NT2/D1 (cell line): ENCODE data around the gene TSPAN17.

Experiments
- DNase-seq: peaks from one replicate; pipeline ENCODE4 v3.0.0-alpha.2; 2011; ENCODE audit warnings: low read depth, low spot score
- H3K27me3 ChIP-seq: 2 replicates; pipeline ENCODE4 v1.6.0; 2011; ENCODE audit warnings: mild to moderate bottlenecking; ENCODE audit not compliant: insufficient read length, insufficient read depth
- H3K36me3 ChIP-seq: 2 replicates; pipeline ENCODE4 v1.6.1; 2011; ENCODE audit warnings: mild to moderate bottlenecking, low read length, mixed read lengths; ENCODE audit not compliant: insufficient read depth, insufficient read length
- H3K4me1 ChIP-seq: 2 replicates; pipeline ENCODE4 v1.5.1; 2011; ENCODE audit not compliant: insufficient read depth, insufficient read length
- H3K4me3 ChIP-seq: 2 replicates; pipeline ENCODE4 v1.5.1; 2011; ENCODE audit warnings: low read depth; ENCODE audit not compliant: insufficient read length
- H3K9ac ChIP-seq: 2 replicates; pipeline ENCODE4 v1.6.0; 2011; ENCODE audit warnings: low read depth; ENCODE audit not compliant: insufficient read length
- H3K9me3 ChIP-seq: 2 replicates; pipeline ENCODE4 v1.5.1; 2011; ENCODE audit warnings: mild to moderate bottlenecking, low read length; ENCODE audit not compliant: insufficient read depth
- SUZ12 ChIP-seq: IDR thresholded peaks from 2 replicates; pipeline ENCODE4 v1.6.1; 2011; ENCODE audit not compliant: insufficient read length, insufficient read depth; ENCODE audit errors: extremely low read depth
- YY1 ChIP-seq: IDR thresholded peaks from 2 replicates; pipeline ENCODE4 v1.6.1; 2011; ENCODE audit not compliant: insufficient read length, insufficient read depth
- ZNF274 ChIP-seq: IDR thresholded peaks from 2 replicates; pipeline ENCODE4 v1.6.1; 2011; ENCODE audit warnings: mild to moderate bottlenecking, low read depth, low read length

The TSPAN17 gene

DNA sequence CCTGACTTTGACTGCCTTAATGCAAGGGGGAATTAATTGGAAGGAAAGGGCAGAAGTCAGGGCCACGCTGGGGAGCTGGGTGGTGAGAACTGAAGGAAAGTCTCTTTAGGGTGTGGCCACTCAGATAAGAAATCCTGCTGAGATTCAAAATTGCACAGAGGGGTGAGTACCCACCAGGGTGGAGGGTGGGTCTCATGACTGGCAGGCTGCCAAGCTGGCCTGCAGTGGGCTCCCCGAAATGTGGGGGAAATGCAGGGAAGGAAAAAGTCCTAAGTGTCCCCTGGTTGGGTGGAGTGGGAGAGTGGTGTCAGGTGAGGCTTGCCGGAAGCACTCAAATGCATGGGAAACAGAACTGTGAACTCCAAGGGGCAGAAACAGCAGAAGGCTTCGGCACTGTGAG lies 24.1 kb downstream of the TSPAN17 start:
- Histone ChIP-seq H3K4me3 (no peak overlapping the region), H3K9ac (no peak overlapping the region), H3K4me1 (peaks cover 6% of the 10 kb centered on the region), H3K36me3 (no peaks in the 10 kb centered on the region), H3K27me3 (no peaks in the 10 kb centered on the region), H3K9me3 (no peaks in the 10 kb centered on the region)
- TF ChIP-seq SUZ12 (no peak), ZNF274 (no peak), YY1 (no peak)
- DNase-seq: no peak

DNA sequence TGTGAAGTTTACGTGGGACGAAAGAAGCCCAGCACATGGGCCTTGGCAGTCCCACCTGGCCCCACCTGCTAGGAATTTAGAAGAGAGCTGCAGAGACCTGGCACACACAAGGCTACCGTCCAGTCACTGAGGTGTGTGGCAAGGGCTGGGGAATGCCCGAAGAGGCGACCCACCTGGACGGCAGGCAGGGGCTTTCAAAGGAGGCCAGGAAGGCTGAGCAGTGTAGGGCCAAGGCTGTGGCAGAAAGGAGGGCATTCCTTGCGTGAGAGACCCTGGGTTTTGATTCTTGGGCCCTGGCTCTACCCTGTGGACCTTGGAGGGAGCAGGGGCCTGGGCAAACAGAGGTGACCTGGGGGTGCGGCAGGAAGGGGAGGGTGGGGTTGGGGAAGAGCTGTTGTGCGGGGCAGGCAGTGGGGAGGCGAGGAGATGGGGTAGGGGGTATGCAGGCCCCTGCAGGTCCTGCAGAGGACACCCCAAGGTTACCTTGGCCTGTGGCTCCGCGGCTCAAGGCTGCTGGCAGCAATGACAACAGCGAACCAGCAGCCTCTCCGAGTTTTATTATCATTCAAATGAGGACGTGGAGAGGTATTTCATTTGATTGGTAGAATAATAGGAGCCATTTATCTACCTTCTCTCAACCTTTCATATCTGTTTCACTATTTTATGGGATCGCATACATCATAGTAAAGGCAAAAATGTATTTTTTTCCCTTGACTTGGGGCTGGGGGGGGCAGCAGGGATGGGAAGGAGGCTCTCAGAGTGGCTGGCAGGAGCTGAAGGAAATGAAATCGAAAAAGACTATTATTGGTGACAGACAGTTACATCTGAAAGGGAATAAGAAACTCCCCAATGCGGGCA lies 24.8 kb downstream of the TSPAN17 start:
- Histone ChIP-seq H3K9ac (no peak overlapping the region), H3K4me1 (peaks cover 10% of the 10 kb centered on the region), H3K4me3 (no peak overlapping the region), H3K36me3 (no peaks in the 10 kb centered on the region), H3K27me3 (no peaks in the 10 kb centered on the region), H3K9me3 (no peaks in the 10 kb centered on the region)
- no peak for DNase-seq
- TF ChIP-seq SUZ12 (no peak), ZNF274 (no peak), YY1 (no peak)

DNA sequence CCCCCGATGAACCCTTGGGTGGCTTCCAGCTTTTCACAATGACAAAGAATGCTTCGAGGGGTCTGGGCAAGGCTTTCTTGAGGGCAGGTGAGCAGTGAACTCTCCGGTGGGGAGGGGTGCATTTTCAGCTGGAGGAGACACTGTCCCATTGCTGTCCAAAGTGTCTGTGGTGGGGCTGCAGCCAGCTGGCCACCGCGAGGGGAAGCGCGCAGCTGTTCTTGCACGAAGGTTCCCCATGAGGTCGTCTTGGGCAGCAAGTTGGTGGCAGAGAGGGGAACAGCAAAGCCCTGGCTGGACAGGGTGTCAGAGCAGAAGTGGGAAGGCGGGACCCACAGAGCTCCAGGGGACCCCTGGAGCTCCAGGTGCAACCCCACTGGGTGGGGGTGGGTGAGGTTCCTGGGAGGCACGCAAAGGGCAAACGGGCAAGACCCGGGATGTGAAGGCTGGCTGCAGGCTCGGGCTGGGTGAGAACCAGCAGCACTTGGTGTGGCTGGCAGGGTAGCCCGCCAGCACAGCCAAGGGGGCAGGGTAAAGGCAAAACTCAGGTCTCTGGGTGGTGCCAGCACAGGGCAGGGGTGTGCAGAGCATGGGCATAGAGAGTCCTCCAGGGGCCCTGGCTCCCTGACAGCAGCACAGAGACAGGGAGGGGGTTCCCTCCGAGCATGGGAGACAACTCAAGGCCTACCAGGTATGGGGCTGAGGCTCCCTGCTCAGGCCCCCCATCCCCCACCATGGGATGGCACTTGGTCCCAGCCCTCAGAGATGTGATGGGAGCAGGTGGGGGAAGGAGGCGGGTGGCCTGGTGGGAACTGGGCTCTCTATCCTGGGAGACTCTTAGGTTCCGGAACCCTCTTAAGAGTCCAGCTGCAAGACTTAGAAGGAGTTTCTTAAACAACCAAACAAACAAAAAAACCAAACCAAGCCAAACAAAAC lies 26.6 kb downstream of the TSPAN17 start:
- TF ChIP-seq YY1: no peak
- TF ChIP-seq SUZ12: no peak
- TF ChIP-seq ZNF274: no peak
- Histone ChIP-seq H3K27me3 (no peaks in the 10 kb centered on the region), H3K36me3 (no peaks in the 10 kb centered on the region), H3K4me3 (no peak overlapping the region), H3K9me3 (no peaks in the 10 kb centered on the region), H3K9ac (no peak overlapping the region), H3K4me1 (peaks cover 10% of the 10 kb centered on the region)
- DNase-seq: no peak

DNA sequence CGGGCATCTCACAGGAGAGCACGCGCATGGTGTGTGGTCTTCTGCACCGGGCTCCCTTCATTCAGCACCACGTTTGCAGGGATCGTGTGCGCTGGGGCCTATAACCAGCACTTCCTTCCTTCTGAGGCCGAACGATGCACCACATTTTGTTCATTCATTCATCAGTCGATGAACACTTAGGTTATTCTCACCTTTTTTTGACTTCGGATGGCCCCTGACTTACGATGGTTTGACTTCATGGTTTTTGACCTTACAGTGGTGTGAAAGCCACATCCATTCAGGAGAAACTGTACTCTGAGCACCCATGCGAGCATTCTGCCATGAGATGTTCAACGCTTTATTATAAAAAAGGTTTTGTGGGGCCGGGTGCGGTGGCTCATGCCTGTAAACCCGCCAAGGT lies 27.5 kb downstream of the TSPAN17 start:
- Histone ChIP-seq H3K4me1 (peaks cover 10% of the 10 kb centered on the region), H3K4me3 (no peak overlapping the region), H3K27me3 (no peaks in the 10 kb centered on the region), H3K9ac (no peak overlapping the region), H3K9me3 (no peaks in the 10 kb centered on the region), H3K36me3 (no peaks in the 10 kb centered on the region)
- DNase-seq: no peak
- TF ChIP-seq ZNF274 (no peak), YY1 (no peak), SUZ12 (no peak)

DNA sequence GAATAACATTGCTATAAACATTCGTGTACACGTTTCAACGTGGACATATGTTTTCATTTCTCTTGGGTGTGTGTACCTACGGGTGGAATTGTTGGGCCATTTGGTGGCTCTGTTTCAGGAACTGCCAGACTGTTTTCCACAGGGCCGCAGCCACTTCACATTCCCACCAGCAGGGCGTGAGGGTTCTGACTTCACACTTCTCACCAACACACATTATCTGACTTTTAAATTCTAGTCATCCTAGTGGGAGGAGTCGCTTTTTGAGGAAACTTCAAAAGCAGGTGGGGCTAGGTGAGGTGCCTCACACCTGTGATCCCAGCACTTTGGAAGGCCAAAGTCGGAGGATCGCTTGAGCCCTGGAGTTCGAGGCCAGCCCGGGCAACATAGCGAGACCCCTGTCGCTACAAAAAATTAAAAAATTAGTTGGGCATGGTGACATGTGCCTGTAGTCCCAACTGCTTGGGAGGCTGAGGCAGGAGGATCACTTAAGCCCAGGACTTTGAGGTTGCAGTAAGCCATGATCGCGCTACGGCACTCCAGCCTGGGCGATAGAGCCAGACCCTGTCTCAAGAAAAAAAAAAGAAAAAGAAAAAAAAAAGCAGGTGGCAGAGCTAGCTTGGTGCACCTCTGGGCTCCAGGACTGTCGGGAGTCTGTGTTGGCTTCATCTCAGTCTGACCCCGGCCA lies 28.5 kb downstream of the TSPAN17 start:
- Histone ChIP-seq H3K9me3 (no peaks in the 10 kb centered on the region), H3K4me1 (peaks cover 10% of the 10 kb centered on the region), H3K27me3 (no peaks in the 10 kb centered on the region), H3K9ac (no peak overlapping the region), H3K4me3 (no peak overlapping the region), H3K36me3 (no peaks in the 10 kb centered on the region)
- peak; percentile 43 for DNase-seq
- TF ChIP-seq SUZ12 (no peak), ZNF274 (no peak), YY1 (no peak)

DNA sequence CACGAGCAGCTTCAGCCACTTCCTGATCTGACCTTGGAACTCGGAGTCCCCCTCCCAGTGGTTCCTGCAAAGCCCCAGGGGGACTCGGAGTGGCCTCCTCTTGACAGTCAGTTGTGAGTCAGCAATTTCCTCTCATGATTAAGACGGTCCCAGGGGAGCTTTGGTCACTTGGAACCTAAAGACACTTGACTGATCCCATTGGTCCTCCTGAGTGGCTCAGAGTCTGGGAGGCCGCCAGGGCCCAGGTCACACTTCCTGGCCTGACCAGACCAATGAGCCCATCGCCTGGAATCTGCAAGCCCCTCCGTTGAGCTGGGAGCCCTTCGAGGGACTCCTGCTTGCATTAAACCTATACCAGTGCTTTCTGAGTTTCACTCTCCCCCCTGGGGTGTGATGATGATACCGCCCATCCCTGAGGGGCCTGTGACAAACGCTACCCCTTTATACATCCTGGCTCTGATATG lies 29.1 kb downstream of the TSPAN17 start:
- TF ChIP-seq YY1: no peak
- no peak for TF ChIP-seq SUZ12
- no peak for TF ChIP-seq ZNF274
- DNase-seq: no peak
- no peaks in the 10 kb centered on the region for H3K36me3 ChIP-seq
- H3K9ac ChIP-seq: no peak overlapping the region
- no peaks in the 10 kb centered on the region for H3K27me3 ChIP-seq
- no peak overlapping the region for H3K4me3 ChIP-seq
- H3K9me3 ChIP-seq: no peaks in the 10 kb centered on the region
- peaks cover 10% of the 10 kb centered on the region for H3K4me1 ChIP-seq
